Retinal pigment epithelial cell (primary cell): ENCODE measurements around the gene DCXR.

Experiments
- DNase-seq: peaks from one replicate; pipeline ENCODE4 v3.0.0-alpha.2; 2010; ENCODE audit warnings: low read depth
- H3K4me3 ChIP-seq: 2 replicates; pipeline ENCODE4 v1.5.1; 2011; ENCODE audit warnings: mild to moderate bottlenecking, low read length, control low read depth, moderate library complexity
- TF ChIP-seq, protein P1 (sequence below): conservative IDR thresholded peaks from 2 replicates; pipeline ENCODE4 v1.5.1; 2011; ENCODE audit warnings: low read depth, low read length, control low read depth, inconsistent platforms

DCXR gene

DNA sequence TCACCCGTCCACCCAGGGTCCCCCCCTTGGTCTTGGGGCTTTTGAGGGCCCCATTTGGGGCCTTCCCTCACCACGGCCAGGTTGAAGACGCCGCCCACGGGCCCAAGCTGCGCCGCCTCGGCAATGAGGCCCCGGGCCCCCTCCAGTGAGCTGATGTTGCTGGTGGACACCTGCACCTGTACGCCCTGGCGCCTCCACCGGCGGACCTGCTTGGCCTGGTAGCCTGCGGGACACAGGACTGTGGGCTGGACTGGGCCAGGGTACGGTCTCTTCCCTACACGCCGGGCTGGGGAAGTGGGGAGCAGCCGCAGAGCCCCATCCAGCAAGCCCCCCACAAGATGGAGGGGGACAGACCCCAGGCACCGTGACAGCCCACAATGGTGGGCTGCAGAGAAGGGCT lies 45.0 kb upstream of the DCXR start:
- no peak for DNase-seq
- no peak overlapping the region for H3K4me3 ChIP-seq
- TF ChIP-seq, protein P1, sequence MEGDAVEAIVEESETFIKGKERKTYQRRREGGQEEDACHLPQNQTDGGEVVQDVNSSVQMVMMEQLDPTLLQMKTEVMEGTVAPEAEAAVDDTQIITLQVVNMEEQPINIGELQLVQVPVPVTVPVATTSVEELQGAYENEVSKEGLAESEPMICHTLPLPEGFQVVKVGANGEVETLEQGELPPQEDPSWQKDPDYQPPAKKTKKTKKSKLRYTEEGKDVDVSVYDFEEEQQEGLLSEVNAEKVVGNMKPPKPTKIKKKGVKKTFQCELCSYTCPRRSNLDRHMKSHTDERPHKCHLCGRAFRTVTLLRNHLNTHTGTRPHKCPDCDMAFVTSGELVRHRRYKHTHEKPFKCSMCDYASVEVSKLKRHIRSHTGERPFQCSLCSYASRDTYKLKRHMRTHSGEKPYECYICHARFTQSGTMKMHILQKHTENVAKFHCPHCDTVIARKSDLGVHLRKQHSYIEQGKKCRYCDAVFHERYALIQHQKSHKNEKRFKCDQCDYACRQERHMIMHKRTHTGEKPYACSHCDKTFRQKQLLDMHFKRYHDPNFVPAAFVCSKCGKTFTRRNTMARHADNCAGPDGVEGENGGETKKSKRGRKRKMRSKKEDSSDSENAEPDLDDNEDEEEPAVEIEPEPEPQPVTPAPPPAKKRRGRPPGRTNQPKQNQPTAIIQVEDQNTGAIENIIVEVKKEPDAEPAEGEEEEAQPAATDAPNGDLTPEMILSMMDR, result no peak

GRCh38 chr17:82081966-82082365 lies 44.5 kb upstream of the DCXR start:
- no peak overlapping the region for H3K4me3 ChIP-seq
- no peak for DNase-seq
- TF ChIP-seq, protein P1, result no peak

- TF ChIP-seq, protein P1, result no peak
- no peak for DNase-seq
- no peak overlapping the region for H3K4me3 ChIP-seq
These were observed 44.0 kb upstream of the DCXR start for GRCh38 chr17:82081546-82081945.

- no peak overlapping the region for H3K4me3 ChIP-seq
- no peak for DNase-seq
- TF ChIP-seq, protein P1, result no peak
These were observed 43.4 kb upstream of the DCXR start for GRCh38 chr17:82080789-82081464.

GRCh38 chr17:82080048-82080788 lies 42.7 kb upstream of the DCXR start:
- DNase-seq, result no peak
- H3K4me3 ChIP-seq, result no peak overlapping the region
- TF ChIP-seq, protein P1, result no peak

DNA sequence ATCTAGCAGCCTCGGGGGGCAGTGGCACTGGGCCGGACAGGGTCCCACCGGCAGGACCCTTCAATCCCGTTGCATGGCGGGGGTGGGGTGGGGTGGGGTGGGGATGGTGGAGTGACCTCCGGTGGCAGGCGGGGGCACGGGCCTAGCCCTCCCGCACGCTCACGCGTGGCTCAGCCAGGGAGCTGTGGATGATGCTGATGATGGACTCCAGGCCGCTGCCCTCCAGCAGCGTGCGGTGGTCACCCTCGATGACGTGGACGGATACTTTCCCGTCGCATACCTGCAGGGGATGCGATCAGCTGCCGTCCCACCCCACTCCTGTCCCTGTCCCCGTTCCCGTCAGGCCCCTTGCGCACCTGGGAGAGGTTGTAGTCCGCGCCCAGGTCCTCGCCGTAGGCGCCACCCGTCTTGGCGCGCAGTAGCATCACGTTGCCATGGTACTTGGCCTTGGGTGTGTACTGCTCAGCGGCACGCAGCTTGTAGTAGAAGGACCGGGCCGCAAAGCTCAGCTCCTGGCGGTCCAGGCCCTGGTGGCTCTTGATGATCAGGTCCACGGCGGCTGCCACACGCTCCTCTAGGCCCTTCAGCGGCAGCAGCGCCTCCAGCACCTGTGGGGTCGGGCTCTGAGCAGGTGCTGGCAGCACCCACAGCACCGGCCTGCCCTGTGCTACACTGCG lies 41.6 kb upstream of the DCXR start:
- TF ChIP-seq, protein P1, result no peak
- no peak for DNase-seq

More for the DNA sequence above, 41.6 kb upstream of the DCXR start:
- H3K4me3 ChIP-seq, result no peak overlapping the region
